GM23248 (cell line): Measurements from ENCODE around the gene EEF2K. TPM values are rescaled to one million over a fixed set of nuclear protein-coding genes. Genes with fewer than 3 reads are reported as not detected.

Experiments used
- DNase-seq: peaks from one replicate; pipeline ENCODE4 v3.0.0-alpha.2; 2015
- H2AFZ ChIP-seq: fragments of 200-600 bp; sonication (generic); 2 replicates; pipeline ENCODE4 v1.6.1; 2016; ENCODE audit warnings: antibody characterized with exemption
- H3F3A ChIP-seq: fragments of 200-600 bp; sonication (generic); 2 replicates; pipeline ENCODE4 v1.6.1; 2016; ENCODE audit warnings: mild to moderate bottlenecking, antibody characterized with exemption, mixed run types; ENCODE audit not compliant: insufficient read depth
- H3K27ac ChIP-seq: fragments of 200-600 bp; sonication (generic); 2 replicates; pipeline ENCODE4 v1.5.1; 2016; ENCODE audit warnings: mild to moderate bottlenecking
- H3K27me3 ChIP-seq: fragments of 200-600 bp; sonication (generic); replicated peaks from 2 replicates; pipeline ENCODE4 v1.6.1; 2016; ENCODE audit warnings: mild to moderate bottlenecking; ENCODE audit not compliant: insufficient read depth
- H3K36me3 ChIP-seq: fragments of 200-600 bp; sonication (generic); 2 replicates; pipeline ENCODE4 v1.6.1; 2016; ENCODE audit warnings: low read depth, mild to moderate bottlenecking
- H3K4me1 ChIP-seq: fragments of 200-600 bp; sonication (generic); 2 replicates; pipeline ENCODE4 v1.6.1; 2016; ENCODE audit warnings: mild to moderate bottlenecking; ENCODE audit not compliant: insufficient read depth
- H3K4me2 ChIP-seq: fragments of 200-600 bp; sonication (generic); one replicate; pipeline ENCODE4 v1.6.1; 2016; ENCODE audit warnings: mild to moderate bottlenecking; ENCODE audit not compliant: unreplicated experiment
- H3K4me3 ChIP-seq: fragments of 200-600 bp; sonication (generic); 2 replicates; pipeline ENCODE4 v1.5.1; 2016; ENCODE audit warnings: mild to moderate bottlenecking
- H3K79me2 ChIP-seq: fragments of 200-600 bp; sonication (generic); 2 replicates; pipeline ENCODE4 v1.6.1; 2016; ENCODE audit warnings: mild to moderate bottlenecking; ENCODE audit not compliant: insufficient read depth
- H3K9ac ChIP-seq: fragments of 200-600 bp; sonication (generic); 2 replicates; pipeline ENCODE4 v1.6.1; 2016; ENCODE audit warnings: mild to moderate bottlenecking
- H3K9me2 ChIP-seq: fragments of 200-600 bp; sonication (generic); 2 replicates; pipeline ENCODE4 v1.6.1; 2016; ENCODE audit warnings: mixed run types, mild to moderate bottlenecking, moderate library complexity; ENCODE audit not compliant: insufficient read depth
- H3K9me3 ChIP-seq: fragments of 200-600 bp; sonication (generic); one replicate; pipeline ENCODE4 v1.6.1; 2017; ENCODE audit warnings: low read depth
- H4K20me1 ChIP-seq: fragments of 200-600 bp; sonication (generic); 2 replicates; pipeline ENCODE4 v1.6.0; 2016; ENCODE audit not compliant: insufficient read depth
- EZH2 ChIP-seq: fragments of 200-600 bp; sonication (generic); IDR thresholded peaks from 2 replicates; pipeline ENCODE4 v1.6.1; 2018; ENCODE audit warnings: antibody characterized with exemption, mild to moderate bottlenecking; ENCODE audit not compliant: insufficient read depth, poor library complexity, severe bottlenecking
- EZH2phosphoT487 ChIP-seq: fragments of 200-600 bp; sonication (generic); IDR thresholded peaks from 2 replicates; pipeline ENCODE4 v1.6.1; 2018; ENCODE audit warnings: antibody characterized with exemption, moderate library complexity, mild to moderate bottlenecking, low read depth; ENCODE audit not compliant: insufficient read depth
- WGBS, 2 experiments: methylation state at CpG; one replicate each; pipeline ENCODE4 v1.1.6; 2015 to 2017; ENCODE audit warnings: low lambda C conversion rate in 2 of 2, low coverage in 1 of 2; ENCODE audit errors: missing lambda C conversion rate in 2 of 2; 5-methylcytosine and 5-hydroxymethylcytosine counted together
- in situ Hi-C: fragments of 300-500 bp; cut with MboI; formaldehyde crosslinking; loops from 2 replicates; pipeline ENCODE4 v1.15.0; 2020
- polyA plus RNA-seq: library from polyadenylated mRNA; unstranded; fragments of >200 nt; fragmentation: Nextera tagmentation; extraction: Ambion mirVana; gene quantifications from 2 replicates; pipeline ENCODE4 v1.2.1, GENCODE V29; 2016
- total RNA-seq: library from RNA; depleted of rRNA; stranded (reverse); fragments of >200 nt; shearing (Covaris generic); gene quantifications from 2 replicates; pipeline ENCODE4 v1.2.3, GENCODE V29; 2014

EEF2K gene
- total and polyA plus RNA-seq, 2 experiments from 2014 or later: 8.7 to 16.6 TPM

GRCh38 chr16:22188267-22188594 is 17.8 kb upstream of the EEF2K start:
- H3K36me3 ChIP-seq: no peaks in the 10 kb centered on the region
- DNase-seq: no peak
- H3K27me3 ChIP-seq: no peaks in the 10 kb centered on the region
- in situ Hi-C loops: no loop called here
- 72 to 79% methylated on average over 2 of the region's 2 CpGs for WGBS, 2 experiments
- H3K79me2 ChIP-seq: no peaks in the 10 kb centered on the region
- H2AFZ ChIP-seq: no peak overlapping the region
- H3K9ac ChIP-seq: no peak overlapping the region
- H3K4me1 ChIP-seq: peaks cover 24% of the 10 kb centered on the region
- H3K9me3 ChIP-seq: no peaks in the 10 kb centered on the region
- H3K27ac ChIP-seq: no peak overlapping the region
- no peak overlapping the region for H3K4me3 ChIP-seq
- TF ChIP-seq EZH2 (no peak), EZH2phosphoT487 (no peak)
- H3F3A ChIP-seq: peaks cover 32% of the 10 kb centered on the region
- H4K20me1 ChIP-seq: no peaks in the 10 kb centered on the region
- H3K9me2 ChIP-seq: no peaks in the 10 kb centered on the region
- no peak overlapping the region for H3K4me2 ChIP-seq

DNA sequence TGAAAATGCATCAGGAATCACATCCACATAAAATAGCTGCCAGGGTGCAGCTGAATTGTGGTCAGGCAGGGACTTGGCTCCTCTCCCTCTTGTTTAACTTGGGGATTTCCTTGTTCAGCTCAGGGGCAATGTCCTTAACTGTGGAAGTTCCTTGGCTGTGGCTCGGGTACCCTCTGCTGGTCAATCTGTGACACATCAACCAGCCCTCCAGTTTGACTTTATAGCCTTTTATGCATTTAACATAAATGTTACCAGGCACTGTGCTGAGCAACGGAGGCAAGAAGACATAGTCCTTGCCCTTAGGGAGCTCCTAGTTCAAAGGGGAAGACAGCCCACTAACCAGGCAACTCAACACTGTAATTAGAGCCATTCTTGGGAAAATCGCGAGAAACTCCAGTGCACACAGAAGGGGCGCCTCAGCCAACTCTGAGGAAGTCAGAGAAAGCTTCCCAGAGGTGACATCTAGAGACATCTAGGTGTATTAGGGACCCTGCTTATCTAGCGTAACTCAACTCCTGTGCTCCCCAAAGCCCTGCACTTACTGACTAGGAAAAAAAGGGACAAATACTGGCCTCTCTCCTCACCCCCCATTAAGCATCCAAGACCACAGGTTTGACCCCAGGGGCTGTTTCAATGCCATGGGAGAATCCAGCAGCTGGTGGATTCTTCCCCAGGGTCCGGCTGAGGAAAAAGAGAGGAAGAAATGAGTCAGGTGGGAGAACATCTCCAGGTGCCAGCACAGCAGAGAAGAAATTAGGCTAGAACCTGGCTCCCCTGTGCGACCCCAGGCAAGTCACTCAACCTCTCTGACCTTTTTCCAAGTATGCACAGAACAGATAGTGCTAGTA is 17.3 kb upstream of the EEF2K start:
- Histone ChIP-seq H3K9me2 (no peaks in the 10 kb centered on the region), H4K20me1 (no peaks in the 10 kb centered on the region), H3K27ac (no peak overlapping the region), H3F3A (peaks cover 34% of the 10 kb centered on the region), H3K9ac (no peak overlapping the region), H3K4me3 (no peak overlapping the region), H2AFZ (no peak overlapping the region), H3K4me2 (peak overlapping the region; percentile 77), H3K9me3 (no peaks in the 10 kb centered on the region), H3K4me1 (peaks cover 24% of the 10 kb centered on the region), H3K36me3 (no peaks in the 10 kb centered on the region), H3K27me3 (no peaks in the 10 kb centered on the region), H3K79me2 (no peaks in the 10 kb centered on the region)
- TF ChIP-seq EZH2: no peak
- TF ChIP-seq EZH2phosphoT487: no peak
- peak; percentile 89 for DNase-seq
- 31 to 35% methylated on average over 8 of the region's 8 CpGs for WGBS, 2 experiments
- in situ Hi-C loops: no loop called here

- no peaks in the 10 kb centered on the region for H4K20me1 ChIP-seq
- no peaks in the 10 kb centered on the region for H3K9me3 ChIP-seq
- peak overlapping the region; percentile 58 for H3K9ac ChIP-seq
- H3K4me3 ChIP-seq: peak overlapping the region; percentile 76
- WGBS, 2 experiments: 4 to 5% methylated on average over 18 of the region's 18 CpGs
- peak overlapping the region; percentile 77 for H3K4me2 ChIP-seq
- H3F3A ChIP-seq: peaks cover 34% of the 10 kb centered on the region
- H3K79me2 ChIP-seq: no peaks in the 10 kb centered on the region
- peaks cover 24% of the 10 kb centered on the region for H3K4me1 ChIP-seq
- no peaks in the 10 kb centered on the region for H3K27me3 ChIP-seq
- peak; percentile 57 for DNase-seq
- no peaks in the 10 kb centered on the region for H3K36me3 ChIP-seq
- in situ Hi-C loops: no loop called here
- peak overlapping the region; percentile 88 for H2AFZ ChIP-seq
- H3K9me2 ChIP-seq: no peaks in the 10 kb centered on the region
- TF ChIP-seq EZH2phosphoT487 (no peak), EZH2 (no peak)
- 0 out of 2 replicates have a peak overlapping the region, but pooled peaks have one; percentile 27 for H3K27ac ChIP-seq
Observed at GRCh38 chr16:22189473-22190080, 16.5 kb upstream of the EEF2K start.

GRCh38 chr16:22190081-22190775 is 15.8 kb upstream of the EEF2K start:
- WGBS, 2 experiments: 1 to 3% methylated on average over 48 to 65 of the region's 72 CpGs
- Histone ChIP-seq H3K4me3 (peak overlapping the region; percentile 76), H3K27me3 (no peaks in the 10 kb centered on the region), H2AFZ (peak overlapping the region; percentile 88), H3K36me3 (no peaks in the 10 kb centered on the region), H3K9me2 (no peaks in the 10 kb centered on the region), H3F3A (peaks cover 34% of the 10 kb centered on the region), H3K27ac (peak overlapping the region; percentile 27; the same call in 1 of the 2 replicates), H3K9ac (peak overlapping the region; percentile 58), H3K79me2 (no peaks in the 10 kb centered on the region), H4K20me1 (no peaks in the 10 kb centered on the region), H3K4me2 (peak overlapping the region; percentile 77), H3K4me1 (peaks cover 24% of the 10 kb centered on the region), H3K9me3 (no peaks in the 10 kb centered on the region)
- in situ Hi-C loops: no loop called here
- DNase-seq: peak; percentile 99
- no peak for TF ChIP-seq EZH2phosphoT487
- no peak for TF ChIP-seq EZH2
